Thyroid gland (tissue), 4 donors: ENCODE results near the gene EML6.

ENCODE experiments used
- POLR2A ChIP-seq, 2 donors: fragments of 450-650 bp; IDR thresholded peaks; one replicate each; pipeline ENCODE4 v1.6.1; 2017; ENCODE audit warnings: antibody characterized with exemption in 2 of 2, mild to moderate bottlenecking in 2 of 2, moderate library complexity in 1 of 2
- TF ChIP-seq, protein P1 (sequence below), 6 experiments: fragments of 200-600 bp in 3 of 6; fragments of 450-650 bp in 3 of 6; sonication (generic) in 3 of 6; IDR thresholded peaks; one replicate each; pipeline ENCODE4 v1.5.1; 2016 to 2019; ENCODE audit warnings: antibody characterized with exemption in 6 of 6, mild to moderate bottlenecking in 2 of 6, inconsistent platforms in 1 of 6, moderate library complexity in 1 of 6

DNA sequence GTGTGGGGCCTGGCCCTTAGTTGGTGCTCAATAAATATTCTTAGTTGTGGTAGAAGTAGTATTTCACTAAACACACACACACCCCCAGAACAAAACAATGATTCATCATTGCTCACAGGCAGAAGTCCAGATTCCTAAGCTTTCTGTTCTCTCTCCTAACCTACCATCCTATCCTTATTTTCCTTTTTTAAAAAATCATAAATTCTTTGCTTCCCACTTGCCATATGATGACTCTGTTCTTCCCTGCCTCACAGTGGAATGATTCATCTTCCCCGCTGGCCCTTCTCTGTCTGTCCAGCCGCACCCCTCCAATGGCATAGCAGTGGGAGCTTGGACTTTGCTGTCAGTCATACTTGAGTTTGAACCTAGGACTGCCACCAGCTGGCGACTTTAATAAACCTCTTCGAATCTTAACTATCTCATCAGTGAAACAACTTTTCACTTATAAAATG, 5.2 kb downstream of the EML6 start:
- TF ChIP-seq, protein P1, sequence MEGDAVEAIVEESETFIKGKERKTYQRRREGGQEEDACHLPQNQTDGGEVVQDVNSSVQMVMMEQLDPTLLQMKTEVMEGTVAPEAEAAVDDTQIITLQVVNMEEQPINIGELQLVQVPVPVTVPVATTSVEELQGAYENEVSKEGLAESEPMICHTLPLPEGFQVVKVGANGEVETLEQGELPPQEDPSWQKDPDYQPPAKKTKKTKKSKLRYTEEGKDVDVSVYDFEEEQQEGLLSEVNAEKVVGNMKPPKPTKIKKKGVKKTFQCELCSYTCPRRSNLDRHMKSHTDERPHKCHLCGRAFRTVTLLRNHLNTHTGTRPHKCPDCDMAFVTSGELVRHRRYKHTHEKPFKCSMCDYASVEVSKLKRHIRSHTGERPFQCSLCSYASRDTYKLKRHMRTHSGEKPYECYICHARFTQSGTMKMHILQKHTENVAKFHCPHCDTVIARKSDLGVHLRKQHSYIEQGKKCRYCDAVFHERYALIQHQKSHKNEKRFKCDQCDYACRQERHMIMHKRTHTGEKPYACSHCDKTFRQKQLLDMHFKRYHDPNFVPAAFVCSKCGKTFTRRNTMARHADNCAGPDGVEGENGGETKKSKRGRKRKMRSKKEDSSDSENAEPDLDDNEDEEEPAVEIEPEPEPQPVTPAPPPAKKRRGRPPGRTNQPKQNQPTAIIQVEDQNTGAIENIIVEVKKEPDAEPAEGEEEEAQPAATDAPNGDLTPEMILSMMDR (IDR thresholded peaks at IDR 0.05): no peak
- TF ChIP-seq POLR2A (IDR thresholded peaks at IDR 0.05): no peak
